HEK293 (cell line): ENCODE measurements around the gene OR51G2.

ENCODE experiments used
- CTCF ChIA-PET: fragments of 350-600 bp; formaldehyde crosslinking; extraction: SDS; loops from one replicate; lab custom pipeline; 2021; ENCODE audit warnings: antibody characterized with exemption; lab: Yijun Ruan, JAX
- POLR2A ChIA-PET: fragments of 300-600 bp; formaldehyde crosslinking; extraction: SDS; loops from one replicate; lab custom pipeline; 2020; ENCODE audit warnings: antibody characterized with exemption, inconsistent platforms; lab: Yijun Ruan, JAX
- H3K27ac ChIP-seq: fragments of 200-500 bp; sonication (Bioruptor generic); 2 replicates; pipeline ENCODE4 v1.5.1; 2014; ENCODE audit warnings: low read depth, low read length, control low read depth, inconsistent platforms; ENCODE audit errors: extremely low read depth
- H3K36me3 ChIP-seq, 2 experiments: fragments of 200-500 bp in 1 of 2; sonication (Bioruptor generic) in 1 of 2; 1 replicate in 1 of 2; 2 replicates in 1 of 2; pipeline ENCODE4 v1.5.1; 2014 to 2017; ENCODE audit warnings: inconsistent platforms in 2 of 2, low read length in 2 of 2; ENCODE audit not compliant: control insufficient read depth in 2 of 2, insufficient read depth in 1 of 2
- H3K4me1 ChIP-seq: fragments of 200-500 bp; sonication (Bioruptor generic); 2 replicates; pipeline ENCODE4 v1.5.1; 2014; ENCODE audit warnings: mild to moderate bottlenecking, low read length, inconsistent platforms; ENCODE audit not compliant: control insufficient read depth, insufficient read depth
- H3K4me3 ChIP-seq: 2 replicates; pipeline ENCODE4 v1.5.1; 2011; ENCODE audit warnings: low read depth, mild to moderate bottlenecking, control low read depth, low read length, moderate library complexity
- H3K9me3 ChIP-seq: fragments of 200-500 bp; sonication (Bioruptor generic); 2 replicates; pipeline ENCODE4 v1.5.1; 2014; ENCODE audit warnings: low read depth, low read length, inconsistent platforms; ENCODE audit not compliant: control insufficient read depth, insufficient read depth
- GFI1B ChIP-seq: fragments of 450-650 bp; formaldehyde crosslinking; IDR thresholded peaks from 2 replicates; pipeline ENCODE4 v1.5.1; 2016; ENCODE audit warnings: missing biosample characterization, missing genetic modification characterization
- GLI4 ChIP-seq: fragments of 450-650 bp; formaldehyde crosslinking; IDR thresholded peaks from 2 replicates; pipeline ENCODE4 v1.5.1; 2016; ENCODE audit warnings: missing biosample characterization, missing genetic modification characterization
- HOXC10 ChIP-seq: sonication (generic); formaldehyde crosslinking; IDR thresholded peaks from 2 replicates; pipeline ENCODE4 v1.8.1; 2023; ENCODE audit warnings: mild to moderate bottlenecking, missing genetic modification reagents
- MEIS1 ChIP-seq: sonication (generic); formaldehyde crosslinking; IDR thresholded peaks from 2 replicates; pipeline ENCODE4 v1.8.1; 2022; ENCODE audit warnings: missing genetic modification reagents, mild to moderate bottlenecking, borderline replicate concordance
- SCRT1 ChIP-seq: fragments of 450-650 bp; formaldehyde crosslinking; IDR thresholded peaks from 2 replicates; pipeline ENCODE4 v1.5.1; 2016; ENCODE audit warnings: missing biosample characterization, missing genetic modification characterization, borderline replicate concordance
- YY1 ChIP-seq: fragments of 450-650 bp; formaldehyde crosslinking; IDR thresholded peaks from 2 replicates; pipeline ENCODE4 v1.5.1; 2018; ENCODE audit warnings: missing biosample characterization, missing genetic modification characterization
- ZBTB1 ChIP-seq: fragments of 450-650 bp; formaldehyde crosslinking; IDR thresholded peaks from 2 replicates; pipeline ENCODE4 v1.5.1; 2016; ENCODE audit warnings: missing biosample characterization, missing genetic modification characterization
- ZEB2 ChIP-seq: fragments of 450-650 bp; formaldehyde crosslinking; IDR thresholded peaks from 2 replicates; pipeline ENCODE4 v1.5.1; 2016; ENCODE audit warnings: missing biosample characterization, missing genetic modification characterization
- ZFHX2 ChIP-seq: fragments of 450-650 bp; formaldehyde crosslinking; conservative IDR thresholded peaks from 2 replicates; pipeline ENCODE4 v1.5.1; 2016; ENCODE audit warnings: missing biosample characterization, missing genetic modification characterization
- ZNF146 ChIP-seq: fragments of 450-650 bp; formaldehyde crosslinking; IDR thresholded peaks from 2 replicates; pipeline ENCODE4 v1.5.1; 2016; ENCODE audit warnings: missing biosample characterization, missing genetic modification characterization
- ZNF169 ChIP-seq: fragments of 450-650 bp; formaldehyde crosslinking; IDR thresholded peaks from 2 replicates; pipeline ENCODE4 v1.5.1; 2016; ENCODE audit warnings: missing biosample characterization, missing genetic modification characterization
- ZNF621 ChIP-seq: fragments of 450-650 bp; formaldehyde crosslinking; IDR thresholded peaks from 2 replicates; pipeline ENCODE4 v1.5.1; 2017; ENCODE audit warnings: missing biosample characterization, missing genetic modification characterization
- ZNF626 ChIP-seq: fragments of 450-650 bp; sonication (Bioruptor Pico); formaldehyde crosslinking; IDR thresholded peaks from 2 replicates; pipeline ENCODE4 v1.5.1; 2018; ENCODE audit warnings: missing biosample characterization, missing genetic modification characterization, inconsistent platforms
- ZNF654 ChIP-seq: fragments of 450-650 bp; formaldehyde crosslinking; IDR thresholded peaks from 2 replicates; pipeline ENCODE4 v1.5.1; 2016; ENCODE audit warnings: low read depth, missing biosample characterization, missing genetic modification characterization
- ZSCAN23 ChIP-seq: fragments of 450-650 bp; formaldehyde crosslinking; IDR thresholded peaks from 2 replicates; pipeline ENCODE4 v1.5.1; 2016; ENCODE audit warnings: missing biosample characterization, missing genetic modification characterization
- ZXDB ChIP-seq: fragments of 450-650 bp; formaldehyde crosslinking; IDR thresholded peaks from 2 replicates; pipeline ENCODE4 v1.5.1; 2016; ENCODE audit warnings: missing biosample characterization, missing genetic modification characterization
- TF ChIP-seq, protein P1 (sequence below): fragments of 450-650 bp; formaldehyde crosslinking; IDR thresholded peaks from 2 replicates; pipeline ENCODE4 v1.5.1; 2016; ENCODE audit warnings: missing biosample characterization, missing genetic modification characterization
- TF ChIP-seq, protein P2 (sequence below): fragments of 450-650 bp; formaldehyde crosslinking; IDR thresholded peaks from 2 replicates; pipeline ENCODE4 v1.5.1; 2016; ENCODE audit warnings: missing biosample characterization, missing genetic modification characterization
- TF ChIP-seq, protein P3 (sequence below): IDR thresholded peaks from 2 replicates; pipeline ENCODE4 v1.6.1; 2011; ENCODE audit warnings: mild to moderate bottlenecking, low read depth, low read length, borderline replicate concordance
- TF ChIP-seq, protein P4 (sequence below): fragments of 450-650 bp; formaldehyde crosslinking; IDR thresholded peaks from 2 replicates; pipeline ENCODE4 v1.5.1; 2017; ENCODE audit warnings: missing biosample characterization, mild to moderate bottlenecking, missing genetic modification characterization, moderate library complexity
- TF ChIP-seq, protein P5 (sequence below): fragments of 450-650 bp; formaldehyde crosslinking; IDR thresholded peaks from 2 replicates; pipeline ENCODE4 v1.5.1; 2016; ENCODE audit warnings: missing biosample characterization, missing genetic modification characterization

The OR51G2 gene

DNA sequence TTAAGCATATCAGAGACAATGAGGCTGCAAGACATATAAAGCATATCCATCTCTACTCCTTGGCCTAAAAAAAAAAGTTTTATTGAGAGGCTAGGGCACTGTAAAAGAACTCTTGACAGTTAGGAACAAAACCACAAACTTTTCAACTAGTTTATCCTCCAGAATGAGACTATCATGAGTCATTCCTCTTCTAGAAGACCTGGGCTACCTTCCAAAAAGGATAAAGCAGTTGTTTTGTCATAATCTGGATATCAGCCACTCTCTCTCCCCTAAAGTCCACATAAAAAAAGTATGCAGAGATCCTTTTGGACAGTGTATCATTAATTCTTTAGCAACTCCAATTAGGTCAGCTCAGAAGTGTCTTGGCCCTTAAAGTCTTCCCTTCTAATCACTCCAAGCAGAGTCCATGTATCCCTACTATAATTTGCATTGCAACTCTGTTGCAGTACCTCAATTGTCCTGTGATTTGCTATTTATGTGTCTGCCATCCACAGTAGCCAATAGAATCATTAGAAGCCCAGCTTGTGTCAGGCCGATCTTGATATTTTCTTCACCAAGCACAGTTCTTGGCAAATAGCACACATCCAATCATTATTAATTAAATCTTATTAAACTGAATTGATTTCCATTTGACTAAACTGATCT is 27.0 kb downstream of the OR51G2 start:
- Histone ChIP-seq H3K36me3 (no peaks in the 10 kb centered on the region), H3K4me1 (no peaks in the 10 kb centered on the region), H3K4me3 (no peak overlapping the region), H3K27ac (no peak overlapping the region), H3K9me3 (no peaks in the 10 kb centered on the region)
- CTCF ChIA-PET: no interaction called here
- TF ChIP-seq GFI1B (tag by site-specific recombination) (no peak), ZNF621 (tag by site-specific recombination) (no peak), ZXDB (tag by site-specific recombination) (no peak), SCRT1 (tag by site-specific recombination) (no peak), ZBTB1 (tag by site-specific recombination) (no peak), ZFHX2 (tag by site-specific recombination) (no peak), ZNF169 (tag by site-specific recombination) (no peak), ZNF654 (tag by site-specific recombination) (no peak), YY1 (tag by site-specific recombination) (no peak)
- TF ChIP-seq, protein P1, sequence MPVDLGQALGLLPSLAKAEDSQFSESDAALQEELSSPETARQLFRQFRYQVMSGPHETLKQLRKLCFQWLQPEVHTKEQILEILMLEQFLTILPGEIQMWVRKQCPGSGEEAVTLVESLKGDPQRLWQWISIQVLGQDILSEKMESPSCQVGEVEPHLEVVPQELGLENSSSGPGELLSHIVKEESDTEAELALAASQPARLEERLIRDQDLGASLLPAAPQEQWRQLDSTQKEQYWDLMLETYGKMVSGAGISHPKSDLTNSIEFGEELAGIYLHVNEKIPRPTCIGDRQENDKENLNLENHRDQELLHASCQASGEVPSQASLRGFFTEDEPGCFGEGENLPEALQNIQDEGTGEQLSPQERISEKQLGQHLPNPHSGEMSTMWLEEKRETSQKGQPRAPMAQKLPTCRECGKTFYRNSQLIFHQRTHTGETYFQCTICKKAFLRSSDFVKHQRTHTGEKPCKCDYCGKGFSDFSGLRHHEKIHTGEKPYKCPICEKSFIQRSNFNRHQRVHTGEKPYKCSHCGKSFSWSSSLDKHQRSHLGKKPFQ: no peak
- TF ChIP-seq, protein P2, sequence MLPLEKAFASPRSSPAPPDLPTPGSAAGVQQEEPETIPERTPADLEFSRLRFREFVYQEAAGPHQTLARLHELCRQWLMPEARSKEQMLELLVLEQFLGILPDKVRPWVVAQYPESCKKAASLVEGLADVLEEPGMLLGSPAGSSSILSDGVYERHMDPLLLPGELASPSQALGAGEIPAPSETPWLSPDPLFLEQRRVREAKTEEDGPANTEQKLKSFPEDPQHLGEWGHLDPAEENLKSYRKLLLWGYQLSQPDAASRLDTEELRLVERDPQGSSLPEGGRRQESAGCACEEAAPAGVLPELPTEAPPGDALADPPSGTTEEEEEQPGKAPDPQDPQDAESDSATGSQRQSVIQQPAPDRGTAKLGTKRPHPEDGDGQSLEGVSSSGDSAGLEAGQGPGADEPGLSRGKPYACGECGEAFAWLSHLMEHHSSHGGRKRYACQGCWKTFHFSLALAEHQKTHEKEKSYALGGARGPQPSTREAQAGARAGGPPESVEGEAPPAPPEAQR (tag by site-specific recombination): no peak
- TF ChIP-seq, protein P3, sequence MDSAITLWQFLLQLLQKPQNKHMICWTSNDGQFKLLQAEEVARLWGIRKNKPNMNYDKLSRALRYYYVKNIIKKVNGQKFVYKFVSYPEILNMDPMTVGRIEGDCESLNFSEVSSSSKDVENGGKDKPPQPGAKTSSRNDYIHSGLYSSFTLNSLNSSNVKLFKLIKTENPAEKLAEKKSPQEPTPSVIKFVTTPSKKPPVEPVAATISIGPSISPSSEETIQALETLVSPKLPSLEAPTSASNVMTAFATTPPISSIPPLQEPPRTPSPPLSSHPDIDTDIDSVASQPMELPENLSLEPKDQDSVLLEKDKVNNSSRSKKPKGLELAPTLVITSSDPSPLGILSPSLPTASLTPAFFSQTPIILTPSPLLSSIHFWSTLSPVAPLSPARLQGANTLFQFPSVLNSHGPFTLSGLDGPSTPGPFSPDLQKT: no peak
- POLR2A ChIA-PET: no interaction called here

DNA sequence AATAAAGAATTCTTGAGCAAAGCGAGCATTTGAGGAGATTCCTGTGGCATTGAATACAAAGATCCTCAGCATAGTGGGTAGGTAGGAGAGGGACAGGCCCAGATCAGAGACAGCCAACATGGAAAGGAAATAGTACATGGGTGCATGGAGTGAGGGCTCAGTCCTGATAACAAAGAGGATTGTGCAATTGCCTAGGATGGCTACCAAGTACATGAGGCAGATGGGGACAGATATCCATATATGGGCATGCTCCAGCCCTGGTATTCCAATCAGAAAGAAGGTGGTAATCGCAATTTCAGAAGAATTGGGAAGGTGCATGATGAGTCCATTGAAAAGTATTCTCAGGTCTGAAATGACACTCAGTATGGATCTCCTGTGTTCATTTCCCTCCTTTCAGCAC is 28.9 kb downstream of the OR51G2 start:
- no peak for TF ChIP-seq ZNF146 (tag by site-specific recombination)
- no peak for TF ChIP-seq HOXC10
- TF ChIP-seq ZNF626 (tag by site-specific recombination): no peak
- TF ChIP-seq, protein P4, sequence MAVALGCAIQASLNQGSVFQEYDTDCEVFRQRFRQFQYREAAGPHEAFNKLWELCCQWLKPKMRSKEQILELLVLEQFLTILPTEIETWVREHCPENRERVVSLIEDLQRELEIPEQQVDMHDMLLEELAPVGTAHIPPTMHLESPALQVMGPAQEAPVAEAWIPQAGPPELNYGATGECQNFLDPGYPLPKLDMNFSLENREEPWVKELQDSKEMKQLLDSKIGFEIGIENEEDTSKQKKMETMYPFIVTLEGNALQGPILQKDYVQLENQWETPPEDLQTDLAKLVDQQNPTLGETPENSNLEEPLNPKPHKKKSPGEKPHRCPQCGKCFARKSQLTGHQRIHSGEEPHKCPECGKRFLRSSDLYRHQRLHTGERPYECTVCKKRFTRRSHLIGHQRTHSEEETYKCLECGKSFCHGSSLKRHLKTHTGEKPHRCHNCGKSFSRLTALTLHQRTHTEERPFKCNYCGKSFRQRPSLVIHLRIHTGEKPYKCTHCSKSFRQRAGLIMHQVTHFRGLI (tag by site-specific recombination): no peak
- no peak for TF ChIP-seq ZSCAN23 (tag by site-specific recombination)
- TF ChIP-seq, protein P3: no peak
- no peak for TF ChIP-seq MEIS1
- no peak for TF ChIP-seq ZEB2 (tag by site-specific recombination)
- TF ChIP-seq, protein P5, sequence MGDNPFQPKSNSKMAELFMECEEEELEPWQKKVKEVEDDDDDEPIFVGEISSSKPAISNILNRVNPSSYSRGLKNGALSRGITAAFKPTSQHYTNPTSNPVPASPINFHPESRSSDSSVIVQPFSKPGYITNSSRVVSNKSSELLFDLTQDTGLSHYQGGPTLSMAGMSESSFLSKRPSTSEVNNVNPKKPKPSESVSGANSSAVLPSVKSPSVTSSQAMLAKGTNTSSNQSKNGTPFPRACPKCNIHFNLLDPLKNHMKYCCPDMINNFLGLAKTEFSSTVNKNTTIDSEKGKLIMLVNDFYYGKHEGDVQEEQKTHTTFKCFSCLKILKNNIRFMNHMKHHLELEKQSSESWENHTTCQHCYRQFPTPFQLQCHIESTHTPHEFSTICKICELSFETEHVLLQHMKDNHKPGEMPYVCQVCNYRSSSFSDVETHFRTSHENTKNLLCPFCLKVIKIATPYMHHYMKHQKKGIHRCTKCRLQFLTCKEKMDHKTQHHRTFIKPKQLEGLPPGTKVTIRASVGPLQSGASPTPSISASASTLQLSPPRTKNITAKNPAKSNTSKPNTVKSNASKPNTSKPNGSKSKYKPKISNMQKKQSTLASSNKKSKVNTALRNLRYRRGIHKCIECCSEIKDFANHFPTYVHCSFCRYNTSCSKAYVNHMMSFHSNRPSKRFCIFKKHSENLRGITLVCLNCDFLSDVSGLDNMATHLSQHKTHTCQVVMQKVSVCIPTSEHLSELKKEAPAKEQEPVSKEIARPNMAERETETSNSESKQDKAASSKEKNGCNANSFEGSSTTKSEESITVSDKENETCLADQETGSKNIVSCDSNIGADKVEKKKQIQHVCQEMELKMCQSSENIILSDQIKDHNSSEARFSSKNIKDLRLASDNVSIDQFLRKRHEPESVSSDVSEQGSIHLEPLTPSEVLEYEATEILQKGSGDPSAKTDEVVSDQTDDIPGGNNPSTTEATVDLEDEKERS (tag by site-specific recombination): no peak
- no peak for TF ChIP-seq GLI4 (tag by site-specific recombination)
- H3K4me3 ChIP-seq: no peak overlapping the region
- no peaks in the 10 kb centered on the region for H3K36me3 ChIP-seq
- no peaks in the 10 kb centered on the region for H3K9me3 ChIP-seq
- ChIA-PET CTCF (no interaction called here), POLR2A (no interaction called here)
- no peaks in the 10 kb centered on the region for H3K4me1 ChIP-seq
- no peak overlapping the region for H3K27ac ChIP-seq
